Tibial nerve (tissue), 4 donors: ENCODE data around the gene SHB. TPM values are rescaled to one million over a fixed set of nuclear protein-coding genes. Genes with fewer than 3 reads are reported as not detected.

ENCODE experiments used
- DNase-seq, 2 donors: peaks; one replicate each; pipeline ENCODE4 v3.0.0-alpha.2; 2019; ENCODE audit warnings: low spot score in 2 of 2
- H3K27ac ChIP-seq, 4 donors: fragments of 200-600 bp; sonication (generic) in 3 of 4; one replicate each; pipeline ENCODE4 v1.5.1; 2017 to 2019; ENCODE audit warnings: mild to moderate bottlenecking in 1 of 4
- H3K27me3 ChIP-seq, 2 donors: fragments of 200-600 bp; sonication (generic) in 1 of 2; one replicate each; pipeline versions ENCODE4 v1.5.1 to v1.6.0; 2017 to 2019
- H3K36me3 ChIP-seq, 3 donors: fragments of 200-600 bp; sonication (generic); one replicate each; pipeline ENCODE4 v1.5.1; 2018 to 2019
- H3K4me1 ChIP-seq, 4 donors: fragments of 200-600 bp; sonication (generic) in 3 of 4; one replicate each; pipeline ENCODE4 v1.5.1; 2017 to 2019
- H3K4me3 ChIP-seq, 4 donors: fragments of 200-600 bp; sonication (generic) in 3 of 4; one replicate each; pipeline ENCODE4 v1.5.1; 2017 to 2019; ENCODE audit warnings: mild to moderate bottlenecking in 1 of 4, moderate library complexity in 1 of 4
- H3K9me3 ChIP-seq, 4 donors: fragments of 200-600 bp; sonication (generic) in 3 of 4; one replicate each; pipeline ENCODE4 v1.5.1; 2017 to 2019
- EP300 ChIP-seq, 2 donors: sonication (generic); formaldehyde crosslinking; IDR thresholded peaks; one replicate each; pipeline ENCODE4 v1.6.1; 2017; ENCODE audit warnings: antibody characterized with exemption in 2 of 2, mild to moderate bottlenecking in 1 of 2
- POLR2A ChIP-seq, 2 donors: fragments of 450-650 bp; IDR thresholded peaks; one replicate each; pipeline ENCODE4 v1.6.1; 2017; ENCODE audit warnings: antibody characterized with exemption in 2 of 2, mild to moderate bottlenecking in 2 of 2, moderate library complexity in 2 of 2
- WGBS, 2 donors: methylation state at CpG; one replicate each; pipeline ENCODE4 v1.1.5; 2018; 5-methylcytosine and 5-hydroxymethylcytosine counted together
- total RNA-seq, 4 donors: library from RNA; depleted of rRNA; stranded (reverse); fragments of >200 nt; gene quantifications; one replicate each; pipeline ENCODE4 v1.1.0, GENCODE V29; 2016
- TF ChIP-seq, protein P1 (sequence below), 5 experiments: fragments of 200-600 bp in 3 of 5; fragments of 450-650 bp in 2 of 5; sonication (generic) in 3 of 5; IDR thresholded peaks; one replicate each; pipeline ENCODE4 v1.5.1; 2016 to 2019; ENCODE audit warnings: antibody characterized with exemption in 5 of 5, mild to moderate bottlenecking in 3 of 5, moderate library complexity in 2 of 5

SHB gene
- total RNA-seq, 4 donors from 2014 or later: 6.3 to 15.9 (median 11.6) TPM

DNA sequence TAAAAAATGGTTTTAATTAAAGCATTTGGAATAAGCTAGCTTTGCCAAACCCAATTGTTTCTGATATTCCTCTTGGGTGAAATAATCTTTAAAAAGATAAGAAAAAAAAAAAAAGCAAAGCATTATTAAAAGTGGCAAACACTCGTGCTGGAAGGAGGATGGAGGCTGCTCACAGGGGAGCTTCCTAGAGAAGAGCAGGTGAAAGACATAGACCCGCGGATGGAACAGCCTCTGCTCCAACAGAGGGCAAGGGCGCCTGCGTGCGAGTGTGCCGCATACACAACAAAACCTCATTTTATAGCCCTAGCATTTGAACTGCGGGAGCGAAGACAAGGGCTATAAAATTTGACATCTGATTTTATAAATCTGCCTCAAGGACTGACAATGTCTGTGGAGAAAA, 131.7 kb downstream of the SHB start:
- TF ChIP-seq POLR2A (IDR thresholded peaks at IDR 0.05): no peak
- no peak for TF ChIP-seq EP300 (IDR thresholded peaks at IDR 0.05)
- TF ChIP-seq, protein P1, sequence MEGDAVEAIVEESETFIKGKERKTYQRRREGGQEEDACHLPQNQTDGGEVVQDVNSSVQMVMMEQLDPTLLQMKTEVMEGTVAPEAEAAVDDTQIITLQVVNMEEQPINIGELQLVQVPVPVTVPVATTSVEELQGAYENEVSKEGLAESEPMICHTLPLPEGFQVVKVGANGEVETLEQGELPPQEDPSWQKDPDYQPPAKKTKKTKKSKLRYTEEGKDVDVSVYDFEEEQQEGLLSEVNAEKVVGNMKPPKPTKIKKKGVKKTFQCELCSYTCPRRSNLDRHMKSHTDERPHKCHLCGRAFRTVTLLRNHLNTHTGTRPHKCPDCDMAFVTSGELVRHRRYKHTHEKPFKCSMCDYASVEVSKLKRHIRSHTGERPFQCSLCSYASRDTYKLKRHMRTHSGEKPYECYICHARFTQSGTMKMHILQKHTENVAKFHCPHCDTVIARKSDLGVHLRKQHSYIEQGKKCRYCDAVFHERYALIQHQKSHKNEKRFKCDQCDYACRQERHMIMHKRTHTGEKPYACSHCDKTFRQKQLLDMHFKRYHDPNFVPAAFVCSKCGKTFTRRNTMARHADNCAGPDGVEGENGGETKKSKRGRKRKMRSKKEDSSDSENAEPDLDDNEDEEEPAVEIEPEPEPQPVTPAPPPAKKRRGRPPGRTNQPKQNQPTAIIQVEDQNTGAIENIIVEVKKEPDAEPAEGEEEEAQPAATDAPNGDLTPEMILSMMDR (IDR thresholded peaks at IDR 0.05): no peak
- no peak overlapping the region for H3K27ac ChIP-seq
- 86 to 88% methylated on average over 9 of the region's 9 CpGs for WGBS, 2 donors

DNA sequence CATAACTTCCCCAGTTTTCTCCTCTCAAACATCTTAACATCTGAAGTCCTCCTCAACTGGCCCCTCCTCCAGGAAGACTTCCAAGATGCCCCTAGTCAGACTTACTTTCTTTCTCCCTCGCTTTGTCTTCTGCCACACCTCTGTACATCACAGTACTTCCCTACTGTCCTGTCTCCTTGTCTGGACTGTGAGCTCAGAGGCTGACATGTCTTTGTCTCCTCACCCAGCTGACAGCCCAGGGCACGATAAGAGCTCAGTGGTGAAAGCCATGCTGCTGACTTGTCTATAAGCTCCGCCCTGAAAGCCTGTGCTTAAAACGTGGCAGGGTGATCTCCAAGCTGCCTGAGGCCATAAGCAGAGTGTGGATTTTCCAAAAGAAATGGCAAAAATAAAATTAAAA, 132.1 kb downstream of the SHB start:
- TF ChIP-seq POLR2A (IDR thresholded peaks at IDR 0.05) (no peak), EP300 (IDR thresholded peaks at IDR 0.05) (no peak)
- TF ChIP-seq, protein P1 (IDR thresholded peaks at IDR 0.05): no peak
- WGBS, 2 donors: 65 to 67% methylated on average over 4 of the region's 4 CpGs
- DNase-seq: no peak
- H3K4me3 ChIP-seq: no peak overlapping the region
- H3K36me3 ChIP-seq: no peaks in the 10 kb centered on the region
- no peaks in the 10 kb centered on the region for H3K27me3 ChIP-seq
- H3K27ac ChIP-seq: no peak overlapping the region
- H3K9me3 ChIP-seq: no peaks in the 10 kb centered on the region
- H3K4me1 ChIP-seq: peaks cover 0 to 22% (median 6%) of the 10 kb centered on the region in 4 donors

More for the DNA sequence above, 131.7 kb downstream of the SHB start:
- no peak for DNase-seq
- Histone ChIP-seq H3K9me3 (no peaks in the 10 kb centered on the region), H3K27me3 (no peaks in the 10 kb centered on the region), H3K4me3 (no peak overlapping the region), H3K4me1 (peaks cover 0 to 22% (median 6%) of the 10 kb centered on the region in 4 donors), H3K36me3 (no peaks in the 10 kb centered on the region)

- TF ChIP-seq EP300 (IDR thresholded peaks at IDR 0.05) (no peak), POLR2A (IDR thresholded peaks at IDR 0.05) (no peak)
- TF ChIP-seq, protein P1 (IDR thresholded peaks at IDR 0.05): no peak
- no peaks in the 10 kb centered on the region for H3K36me3 ChIP-seq
- peaks cover 0 to 22% (median 6%) of the 10 kb centered on the region in 4 donors for H3K4me1 ChIP-seq
- H3K9me3 ChIP-seq: peaks cover 0 to under 1% (median 0%) of the 10 kb centered on the region in 4 donors
- 81 to 84% methylated on average over 5 of the region's 5 CpGs for WGBS, 2 donors
- H3K4me3 ChIP-seq: no peak overlapping the region
- no peak overlapping the region for H3K27ac ChIP-seq
- H3K27me3 ChIP-seq: no peaks in the 10 kb centered on the region
- no peak for DNase-seq
Observed at GRCh38 chr9:37936376-37936775, 132.7 kb downstream of the SHB start.

DNA sequence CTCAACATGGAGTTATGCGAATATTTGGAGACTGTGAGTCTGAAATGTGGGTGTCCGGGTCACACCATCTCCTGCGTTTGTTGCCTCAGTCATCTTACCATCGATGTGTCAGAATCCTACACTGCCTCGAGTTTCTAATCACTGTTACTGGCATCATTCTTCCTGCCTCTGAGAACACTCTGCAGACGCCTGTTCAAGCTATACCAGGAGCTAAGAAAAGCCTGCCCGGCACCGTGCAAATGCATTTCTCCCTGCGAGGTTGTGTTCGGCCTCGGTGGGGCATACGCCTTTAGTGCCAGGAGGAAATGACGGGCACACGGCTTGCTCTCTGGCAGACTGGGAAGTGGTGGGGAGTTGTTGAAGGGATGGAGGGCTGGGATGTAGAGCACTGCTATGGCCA, 133.9 kb downstream of the SHB start:
- peaks cover 0 to 10% (median 0%) of the 10 kb centered on the region in 4 donors for H3K9me3 ChIP-seq
- H3K4me1 ChIP-seq: peaks cover 0 to 22% (median 6%) of the 10 kb centered on the region in 4 donors
- no peak overlapping the region for H3K4me3 ChIP-seq
- no peaks in the 10 kb centered on the region for H3K36me3 ChIP-seq
- 70 to 75% methylated on average over 14 of the region's 14 CpGs for WGBS, 2 donors
- TF ChIP-seq POLR2A (IDR thresholded peaks at IDR 0.05) (no peak), EP300 (IDR thresholded peaks at IDR 0.05) (no peak)
- TF ChIP-seq, protein P1 (IDR thresholded peaks at IDR 0.05): no peak
- H3K27me3 ChIP-seq: no peaks in the 10 kb centered on the region
- DNase-seq: no peak
- H3K27ac ChIP-seq: no peak overlapping the region

DNA sequence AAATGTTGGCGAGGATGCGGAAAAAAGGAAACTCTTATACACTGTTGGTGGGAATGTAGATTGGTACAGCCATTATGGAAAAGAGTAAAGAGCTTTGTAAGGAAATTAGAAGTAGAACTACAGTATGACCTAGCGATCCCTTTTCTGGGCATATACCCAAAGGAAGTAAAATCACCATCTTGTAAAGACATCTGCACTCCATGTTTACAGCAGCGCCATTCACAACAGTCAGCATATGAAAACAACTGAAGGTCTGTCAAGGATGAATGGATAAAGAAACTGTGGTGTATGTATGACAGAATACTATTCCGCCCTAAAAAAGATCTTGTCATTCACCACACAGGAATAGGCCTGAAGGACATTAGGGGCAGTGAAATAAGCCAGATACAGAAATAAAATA, 137.4 kb downstream of the SHB start:
- 87 to 92% methylated on average over 5 of the region's 5 CpGs for WGBS, 2 donors
- DNase-seq: no peak
- Histone ChIP-seq H3K9me3 (peaks cover 0 to 10% (median 0%) of the 10 kb centered on the region in 4 donors), H3K36me3 (peaks cover 0 to 3% (median 0%) of the 10 kb centered on the region in 3 donors), H3K4me3 (no peak overlapping the region), H3K4me1 (peaks cover 0 to 6% (median 2%) of the 10 kb centered on the region in 4 donors), H3K27me3 (no peaks in the 10 kb centered on the region), H3K27ac (no peak overlapping the region)
- no peak for TF ChIP-seq EP300 (IDR thresholded peaks at IDR 0.05)
- TF ChIP-seq, protein P1 (IDR thresholded peaks at IDR 0.05): no peak
